C4-2B (cell line): ENCODE results near the gene ADAMTS13.

Experiments
- CTCF ChIP-seq: fragments of 450-650 bp; conservative IDR thresholded peaks from 2 replicates; pipeline ENCODE4 v1.5.1; 2017; ENCODE audit warnings: mild to moderate bottlenecking
- ZFX ChIP-seq: fragments of 450-650 bp; IDR thresholded peaks from 2 replicates; pipeline ENCODE4 v1.6.1; 2017

DNA sequence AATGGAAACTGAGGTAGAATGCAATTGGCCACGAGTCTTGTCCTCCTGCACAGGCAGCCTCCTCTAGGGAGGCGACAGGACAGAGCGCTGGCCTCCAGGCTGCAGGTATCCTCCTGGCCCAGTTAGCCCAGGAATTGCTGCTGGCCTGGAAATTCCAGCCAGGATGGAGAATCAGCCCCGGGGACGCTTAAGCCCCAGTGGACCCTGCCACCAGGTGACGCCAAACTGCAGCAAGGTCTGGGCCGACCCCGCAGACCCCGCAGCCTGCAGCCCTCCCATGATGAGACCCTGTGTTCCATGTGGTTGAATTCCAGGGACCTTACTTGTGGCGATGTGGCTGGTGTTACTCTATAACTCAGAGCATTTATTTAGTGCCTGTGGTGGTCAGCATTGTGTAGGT, 44.9 kb downstream of the ADAMTS13 start:
- TF ChIP-seq CTCF (no peak), ZFX (no peak)
